Smooth muscle cell of the brain vasculature (primary cell): ENCODE data around the gene PRDM4.
"Not testable (repeated sequence)": the region's sequence is repeated elsewhere in the genome, so short reads cannot be mapped to it uniquely, and the experiment has no call there.

ENCODE experiments used
- DNase-seq: peaks from one replicate; pipeline ENCODE4 v3.0.0-alpha.2; 2012; ENCODE audit warnings: low read depth, low spot score

PRDM4 gene

DNA sequence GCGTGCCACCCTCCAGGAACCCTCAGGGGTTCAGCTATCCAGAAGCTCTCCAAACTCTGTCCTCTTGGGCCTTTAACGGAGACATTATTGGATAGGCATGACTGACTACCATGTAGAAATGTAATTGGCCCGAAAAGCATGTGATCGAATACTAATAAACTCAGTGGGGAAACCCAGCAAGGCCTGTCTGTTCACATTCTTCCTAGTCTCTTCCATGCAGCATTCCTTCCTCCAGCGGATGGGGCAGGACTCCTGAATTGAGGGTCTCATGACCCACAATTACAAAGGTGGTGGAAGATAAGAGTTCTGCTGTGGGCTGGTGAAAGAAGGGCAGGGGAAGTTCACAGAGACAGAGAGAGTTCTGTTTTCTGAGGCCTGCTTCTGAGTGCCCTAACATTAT, 6.5 kb upstream of the PRDM4 start:
- no peak for DNase-seq

DNA sequence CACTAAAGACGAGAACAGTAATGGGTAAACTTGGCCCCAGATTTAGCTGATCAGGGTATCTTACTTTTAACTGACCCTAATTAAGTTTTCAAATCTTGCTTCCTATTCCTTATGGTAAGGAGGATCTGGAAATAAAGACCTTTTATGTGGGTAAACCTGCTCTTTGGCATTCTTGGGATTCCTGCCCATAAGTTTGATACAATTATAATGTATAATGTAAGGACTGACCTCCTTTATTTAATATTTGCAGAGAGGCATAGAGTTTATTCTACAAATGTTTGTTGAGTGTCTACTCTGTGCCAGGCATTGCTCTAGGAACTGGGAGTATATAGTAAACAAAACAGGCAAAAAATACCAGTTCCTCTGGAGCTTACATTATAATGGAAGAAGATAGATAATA, 4.4 kb upstream of the PRDM4 start:
- no peak for DNase-seq

- no peak for DNase-seq
Observed at GRCh38 chr12:107764626-107765025, 3.7 kb upstream of the PRDM4 start.

DNA sequence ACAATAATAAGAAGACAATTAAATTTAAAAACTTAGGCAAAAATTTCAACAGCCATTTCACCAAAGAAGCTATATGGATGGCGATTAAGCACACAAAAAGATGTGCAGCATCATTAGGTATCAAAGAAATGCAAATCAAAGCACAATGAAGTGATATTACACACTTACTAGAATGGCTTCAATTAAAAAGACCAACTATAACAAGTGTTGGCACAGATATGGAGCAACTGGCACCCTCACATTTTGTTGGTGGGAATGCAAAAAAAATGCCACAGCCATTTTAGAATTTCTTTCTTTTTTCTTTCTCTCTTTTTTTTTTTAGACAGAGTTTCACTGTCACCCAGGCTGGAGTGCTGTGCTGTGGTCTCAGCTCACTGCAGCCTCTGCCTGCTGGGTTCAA, 1.9 kb upstream of the PRDM4 start:
- DNase-seq: no peak

- no peak for DNase-seq
Observed at GRCh38 chr12:107761502-107761904, 566 bp upstream of the PRDM4 start.

- DNase-seq: no peak
Observed at GRCh38 chr12:107760207-107760808, 629 bp downstream of the PRDM4 start.

DNA sequence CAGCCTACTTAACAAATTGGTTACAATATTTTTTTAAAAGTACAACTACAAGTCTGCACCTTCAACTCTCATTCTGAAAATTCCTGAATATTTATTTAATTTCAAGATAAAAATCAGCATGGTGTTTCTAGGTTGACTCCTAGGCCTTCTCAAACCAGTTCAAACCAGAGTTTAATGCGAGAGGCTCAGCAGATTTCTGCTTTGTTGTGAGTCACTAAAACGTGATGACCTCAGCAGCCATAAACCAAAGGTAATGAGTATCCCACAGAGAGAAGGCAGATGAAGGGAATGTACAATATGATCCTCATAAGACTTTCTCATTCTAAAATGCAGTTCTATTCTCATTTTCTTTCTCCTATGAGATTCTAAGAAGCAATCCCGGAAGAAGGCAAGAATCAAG, 1.5 kb downstream of the PRDM4 start:
- peak; percentile 17 for DNase-seq

DNA sequence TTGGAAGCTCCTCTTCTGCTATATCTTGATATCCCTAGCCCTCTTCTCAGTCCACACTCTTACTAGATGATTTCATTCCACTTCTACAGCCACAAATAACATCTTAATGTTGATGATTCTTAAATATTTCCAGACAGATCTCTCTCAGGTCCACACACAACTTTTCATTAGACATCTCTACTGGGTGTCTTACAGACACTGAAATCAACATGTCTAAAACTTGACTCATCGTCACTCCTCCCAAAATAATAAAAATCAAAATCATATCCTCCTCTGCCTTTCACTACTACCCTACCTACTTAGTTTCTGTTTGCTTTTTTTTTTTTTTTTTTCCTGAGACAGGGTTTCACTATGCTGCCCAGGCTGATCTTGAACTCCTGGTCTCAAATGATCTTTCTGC, 11.9 kb downstream of the PRDM4 start:
- DNase-seq: no peak

- peak; percentile 20 for DNase-seq
Observed at GRCh38 chr12:107748472-107748871, 12.5 kb downstream of the PRDM4 start.

GRCh38 chr12:107736914-107737313, 24.0 kb downstream of the PRDM4 start:
- DNase-seq: no peak

GRCh38 chr12:107735763-107736162, 25.2 kb downstream of the PRDM4 start:
- DNase-seq: no peak

DNA sequence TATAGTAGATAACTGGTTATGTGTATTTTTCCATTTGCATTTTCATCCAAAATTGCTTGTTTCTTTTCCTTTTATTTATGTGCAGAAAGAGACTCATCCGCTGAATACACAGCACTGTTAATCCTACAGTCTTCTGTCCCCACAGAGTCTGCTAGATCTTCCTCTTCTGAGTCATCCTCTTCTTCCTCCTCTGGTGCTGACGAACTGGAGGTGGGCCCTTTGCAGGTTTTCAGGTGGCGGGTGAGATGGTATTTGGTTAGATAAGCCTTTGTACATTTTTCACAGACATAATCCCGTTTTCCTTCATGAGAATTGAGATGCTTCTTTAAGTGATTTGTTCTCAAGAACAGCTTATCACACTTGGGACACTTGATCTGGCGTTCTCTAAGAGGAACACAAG, 26.8 kb downstream of the PRDM4 start:
- DNase-seq: no peak

GRCh38 chr12:107732365-107732764, 28.6 kb downstream of the PRDM4 start:
- no peak for DNase-seq

- DNase-seq: no peak
Observed at GRCh38 chr12:107731366-107731765, 29.6 kb downstream of the PRDM4 start.

DNA sequence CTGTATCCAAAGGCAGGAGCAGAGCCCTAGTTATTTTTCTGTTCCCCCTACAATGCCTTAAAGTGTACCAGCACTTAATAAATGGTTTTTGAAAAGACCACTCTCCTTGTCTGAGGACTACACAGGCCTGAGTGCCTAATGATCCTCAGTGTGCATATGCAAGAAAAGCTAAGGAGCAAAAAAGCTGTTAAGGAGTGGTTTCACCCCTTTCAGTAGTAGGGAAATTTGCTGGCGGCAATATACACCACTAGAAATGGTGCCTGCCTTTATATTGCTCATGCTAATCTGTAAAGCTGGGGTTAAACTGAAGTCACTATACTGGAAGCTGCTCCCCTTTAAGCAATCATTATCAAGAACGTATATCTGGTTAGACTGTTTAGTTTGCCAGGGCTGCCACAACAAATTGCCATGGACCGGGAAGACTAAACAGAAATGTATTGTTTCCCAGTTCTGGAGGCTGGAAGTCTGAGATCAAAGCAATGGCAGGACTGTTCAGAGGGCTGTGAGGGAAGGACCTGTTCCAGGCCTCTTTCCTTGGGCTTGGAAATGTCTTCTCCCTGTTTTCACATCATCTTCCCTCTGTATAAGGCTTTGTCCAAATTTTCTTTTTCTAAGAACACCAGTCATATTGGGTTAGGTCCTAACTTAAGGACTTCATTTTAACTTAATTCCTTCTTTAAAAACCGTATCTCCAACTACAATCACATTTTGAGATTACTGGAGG, 30.2 kb downstream of the PRDM4 start:
- DNase-seq: no peak

- not testable (repeated sequence) for DNase-seq
Observed at GRCh38 chr12:107727742-107728141, 33.2 kb downstream of the PRDM4 start.

GRCh38 chr12:107727327-107727726, 33.6 kb downstream of the PRDM4 start:
- not testable (repeated sequence) for DNase-seq

DNA sequence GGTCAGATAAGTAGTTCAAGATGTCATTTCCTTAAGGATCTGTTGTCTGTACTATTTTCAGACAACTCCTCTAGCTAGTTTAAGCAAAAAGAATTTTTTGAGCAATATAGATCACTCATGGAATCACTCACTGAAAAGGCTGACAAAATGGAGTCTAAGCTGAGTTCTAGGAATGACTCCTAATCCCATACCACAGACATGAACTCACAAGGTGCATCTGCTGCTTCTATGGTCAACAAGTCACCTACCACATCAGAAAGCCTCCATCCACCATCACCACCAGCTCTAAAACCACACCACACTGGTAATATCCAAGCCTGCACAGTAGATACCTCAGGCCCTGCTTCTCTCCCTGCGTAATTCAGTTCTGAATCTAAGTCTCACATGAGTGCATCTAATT, 42.3 kb downstream of the PRDM4 start:
- no peak for DNase-seq

- no peak for DNase-seq
Observed at GRCh38 chr12:107715780-107716179, 45.2 kb downstream of the PRDM4 start.

DNA sequence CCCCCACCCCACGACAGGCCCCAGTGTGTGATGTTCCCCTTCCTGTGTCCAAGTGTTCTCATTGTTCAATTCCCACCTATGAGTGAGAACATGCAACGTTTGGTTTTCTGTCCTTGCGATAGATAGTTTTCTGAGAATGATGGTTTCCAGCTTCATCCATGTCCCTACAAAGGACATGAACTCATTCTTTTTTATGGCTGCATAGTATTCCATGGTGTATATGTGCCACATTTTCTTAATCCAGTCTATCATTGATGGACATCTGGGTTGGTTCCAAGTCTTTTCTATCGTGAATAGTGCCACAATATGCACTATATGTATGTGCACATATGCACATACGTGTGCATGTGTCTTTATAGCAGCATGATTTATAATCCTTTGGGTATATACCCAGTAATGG, 55.4 kb downstream of the PRDM4 start:
- not testable (repeated sequence) for DNase-seq

- DNase-seq: no peak
Observed at GRCh38 chr12:107704041-107704440, 56.9 kb downstream of the PRDM4 start.

- DNase-seq: no peak
Observed at GRCh38 chr12:107702106-107702505, 58.8 kb downstream of the PRDM4 start.

- not testable (repeated sequence) for DNase-seq
Observed at GRCh38 chr12:107695772-107696171, 65.2 kb downstream of the PRDM4 start.
